ENCODE data around the gene AHDC1. TPM values are rescaled to one million over a fixed set of nuclear protein-coding genes. Genes with fewer than 3 reads are reported as not detected.
A peak's percentile ranks its signal among the peaks of the same experiment; 100 is the strongest.
"Not testable (repeated sequence)": the region's sequence is repeated elsewhere in the genome, so short reads cannot be mapped to it uniquely, and the experiment has no call there.

AHDC1 gene
- total RNA-seq, 1 donor from 2014 or later = 33.9 TPM

DNA sequence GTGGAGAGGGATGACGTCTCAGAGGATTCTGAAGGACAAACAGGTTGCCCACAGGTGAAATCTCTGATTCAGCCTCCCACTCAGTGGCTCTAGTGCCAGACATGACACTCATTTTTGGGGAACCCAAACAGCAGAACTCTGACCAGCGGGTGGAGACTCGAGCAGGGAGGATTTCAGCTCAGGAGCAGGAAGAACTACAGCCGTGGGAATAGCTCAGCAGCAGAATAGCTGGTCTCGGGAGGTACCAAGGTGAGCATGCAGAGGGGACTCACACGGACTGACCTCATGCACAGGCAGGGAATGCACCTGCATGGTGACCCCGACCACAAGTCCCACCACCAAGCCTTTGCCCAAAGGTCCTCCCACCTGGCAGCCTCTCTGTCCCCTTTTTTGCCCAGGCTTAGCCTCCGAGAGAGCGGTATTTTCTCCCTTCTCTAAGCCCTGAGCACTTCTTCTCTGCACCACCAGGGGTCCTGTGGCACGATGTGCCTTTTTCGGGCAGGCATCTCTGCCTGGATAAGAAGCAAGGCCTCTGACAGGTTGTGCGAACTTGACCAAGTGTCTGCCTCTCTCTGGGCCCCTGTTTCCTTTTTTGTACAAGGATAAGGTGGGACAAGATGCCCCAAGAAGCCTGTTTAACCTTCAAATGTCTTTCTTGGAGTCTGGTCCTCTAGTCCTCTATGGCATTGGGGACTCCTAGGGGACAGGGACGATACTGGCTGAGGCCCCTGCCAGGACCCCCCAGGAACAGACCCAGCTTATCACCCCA lies 39.8 kb upstream of the AHDC1 start:
- peak overlapping the region; percentile 44 for H3K27ac Mint-ChIP-seq
- H3K4me3 Mint-ChIP-seq = no peak overlapping the region
- no peaks in the 10 kb centered on the region for H3K9me3 Mint-ChIP-seq
- intact Hi-C loops (cut with micrococcal nuclease) = loop anchor here (1.0 kb wide), 1 partner anchor 20 kb away; no protein-coding TSS in a partner anchor
- H3K4me1 Mint-ChIP-seq (ENCODE audit: low read depth) = peaks cover 15% of the 10 kb centered on the region
- H3K36me3 Mint-ChIP-seq (ENCODE audit: low read depth) = no peaks in the 10 kb centered on the region
- no peaks in the 10 kb centered on the region for H3K27me3 Mint-ChIP-seq (ENCODE audit: insufficient read depth)
- DNase-seq (ENCODE audit: low spot score) = peak; percentile 59

DNA sequence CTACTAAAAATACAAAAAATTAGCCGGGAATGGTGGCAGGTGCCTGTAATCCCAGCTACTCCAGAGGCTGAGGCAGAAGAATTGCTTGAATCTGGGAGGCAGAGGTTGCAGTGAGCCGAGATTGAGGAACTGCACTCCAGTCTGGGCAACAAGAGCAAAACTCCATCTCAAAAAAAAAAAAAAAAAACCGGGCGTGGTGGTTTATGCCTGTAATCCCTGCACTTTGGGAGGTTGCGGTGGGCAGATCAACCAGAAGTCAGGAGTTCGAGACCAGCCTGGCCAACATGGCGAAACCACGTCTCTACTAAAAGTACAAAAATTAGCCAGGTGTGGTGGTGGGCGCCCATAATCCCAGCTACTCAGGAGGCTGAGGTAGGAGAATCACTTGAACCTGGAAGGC lies 36.6 kb upstream of the AHDC1 start:
- H3K36me3 Mint-ChIP-seq (ENCODE audit: low read depth); intact Hi-C loops (cut with micrococcal nuclease); H3K27me3 Mint-ChIP-seq (ENCODE audit: insufficient read depth); H3K4me3 Mint-ChIP-seq; H3K9me3 Mint-ChIP-seq; DNase-seq (ENCODE audit: low spot score): not testable (repeated sequence)
- peaks cover 34% of the 10 kb centered on the region for H3K4me1 Mint-ChIP-seq (ENCODE audit: low read depth)
- H3K27ac Mint-ChIP-seq = peak overlapping the region; percentile 45

DNA sequence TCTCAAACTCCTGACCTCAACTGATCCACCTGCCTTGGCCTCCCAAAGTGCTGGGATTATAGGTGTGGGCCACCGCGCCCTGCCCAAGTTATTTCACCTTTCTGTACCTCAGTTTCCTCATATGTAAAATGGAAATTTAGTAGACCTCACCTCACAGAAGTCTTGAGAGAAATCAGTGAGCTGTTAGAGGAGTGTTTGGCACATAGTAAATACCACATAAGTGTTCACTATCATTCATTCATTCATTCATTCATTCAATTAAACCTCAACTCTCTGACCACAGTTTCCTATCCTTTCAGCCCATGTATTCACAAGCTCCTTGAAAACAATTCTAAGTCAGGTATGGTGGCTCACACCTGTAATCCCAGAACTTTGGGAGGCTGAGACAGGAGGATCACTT lies 34.9 kb upstream of the AHDC1 start:
- no peaks in the 10 kb centered on the region for H3K36me3 Mint-ChIP-seq (ENCODE audit: low read depth)
- no peaks in the 10 kb centered on the region for H3K27me3 Mint-ChIP-seq (ENCODE audit: insufficient read depth)
- no peak for DNase-seq (ENCODE audit: low spot score)
- intact Hi-C loops (cut with micrococcal nuclease) = no loop called here
- no peak overlapping the region for H3K4me3 Mint-ChIP-seq
- H3K9me3 Mint-ChIP-seq = no peaks in the 10 kb centered on the region
- peaks cover 35% of the 10 kb centered on the region for H3K4me1 Mint-ChIP-seq (ENCODE audit: low read depth)
- H3K27ac Mint-ChIP-seq = no peak overlapping the region

DNA sequence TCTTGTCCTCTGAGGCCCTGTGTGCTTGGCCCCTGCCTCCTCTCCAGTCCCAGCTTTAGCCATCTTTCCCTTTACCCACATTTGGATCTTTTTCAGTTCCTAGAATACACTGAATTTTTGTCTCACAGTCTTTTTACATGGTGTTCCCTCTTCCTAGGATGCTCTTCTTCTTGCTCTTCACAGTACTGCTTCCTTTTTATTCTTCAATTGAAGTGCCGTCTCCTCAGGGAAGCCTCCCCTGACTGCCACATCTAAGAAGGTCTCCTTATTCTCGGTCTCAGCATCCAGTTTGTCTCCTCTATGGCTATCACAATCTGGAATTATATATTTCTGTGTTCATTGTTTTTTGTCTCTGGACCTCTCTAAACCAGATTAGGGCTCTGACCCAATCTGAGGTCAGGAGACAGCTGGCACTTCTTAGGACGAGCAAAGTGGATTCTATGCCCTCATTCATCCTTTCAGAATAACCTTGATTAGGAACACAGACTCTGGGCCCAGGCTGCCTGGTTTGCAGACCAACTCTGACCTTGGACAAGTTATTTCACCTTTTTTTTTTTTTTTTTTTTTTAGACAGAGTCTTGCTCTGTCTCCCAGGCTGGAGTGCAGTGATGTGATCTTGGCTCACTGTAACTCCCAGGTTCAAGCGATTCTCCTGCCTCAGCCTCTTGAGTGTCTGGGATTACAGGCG lies 34.2 kb upstream of the AHDC1 start:
- Mint-ChIP-seq H3K27ac (peak overlapping the region; percentile 5), H3K4me3 (no peak overlapping the region), H3K36me3 (ENCODE audit: low read depth) (no peaks in the 10 kb centered on the region), H3K27me3 (ENCODE audit: insufficient read depth) (no peaks in the 10 kb centered on the region), H3K9me3 (no peaks in the 10 kb centered on the region), H3K4me1 (ENCODE audit: low read depth) (peaks cover 35% of the 10 kb centered on the region)
- intact Hi-C loops (cut with micrococcal nuclease) = no loop called here
- no peak for DNase-seq (ENCODE audit: low spot score)

DNA sequence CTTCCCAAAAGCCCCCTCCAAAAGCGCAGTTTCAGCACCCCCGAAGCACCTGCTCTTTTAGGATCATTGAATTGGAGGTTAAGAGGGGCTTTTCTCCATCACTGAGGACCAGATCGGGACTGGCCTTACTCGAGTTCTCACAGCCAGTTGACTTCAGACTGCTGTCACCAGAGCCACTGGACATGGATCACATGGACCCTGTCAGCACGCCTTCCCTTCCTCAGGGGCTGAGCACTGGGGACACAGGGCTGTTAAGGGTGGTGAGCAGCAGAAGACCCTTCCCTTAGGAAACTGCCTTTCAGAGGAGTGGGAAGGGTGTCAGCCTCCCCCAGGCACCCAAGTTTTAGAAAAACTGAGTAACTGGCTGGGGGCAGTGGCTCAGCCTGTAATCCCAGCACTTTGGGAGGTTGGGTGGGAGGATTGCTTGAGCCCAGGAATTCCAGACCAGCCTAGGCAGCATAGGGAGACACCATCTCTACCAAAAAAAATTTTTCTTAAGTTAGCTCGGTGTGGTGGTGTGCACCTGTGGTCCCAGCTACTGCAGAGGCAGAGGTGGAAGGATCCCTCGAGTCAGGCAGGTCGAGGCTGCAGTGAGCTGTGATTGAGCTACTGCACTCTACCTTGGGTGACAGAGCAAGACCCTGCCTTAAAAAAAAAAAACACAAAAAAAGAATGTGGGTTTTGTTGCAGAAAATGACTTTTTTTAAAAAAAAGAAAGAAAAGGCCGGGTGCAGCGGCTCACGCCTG lies 31.6 kb upstream of the AHDC1 start:
- intact Hi-C loops (cut with micrococcal nuclease) = no loop called here
- Mint-ChIP-seq H3K36me3 (ENCODE audit: low read depth) (no peaks in the 10 kb centered on the region), H3K27ac (peak overlapping the region; percentile 50), H3K4me1 (ENCODE audit: low read depth) (peaks cover 61% of the 10 kb centered on the region), H3K4me3 (no peak overlapping the region), H3K9me3 (no peaks in the 10 kb centered on the region), H3K27me3 (ENCODE audit: insufficient read depth) (no peaks in the 10 kb centered on the region)
- no peak for DNase-seq (ENCODE audit: low spot score)

DNA sequence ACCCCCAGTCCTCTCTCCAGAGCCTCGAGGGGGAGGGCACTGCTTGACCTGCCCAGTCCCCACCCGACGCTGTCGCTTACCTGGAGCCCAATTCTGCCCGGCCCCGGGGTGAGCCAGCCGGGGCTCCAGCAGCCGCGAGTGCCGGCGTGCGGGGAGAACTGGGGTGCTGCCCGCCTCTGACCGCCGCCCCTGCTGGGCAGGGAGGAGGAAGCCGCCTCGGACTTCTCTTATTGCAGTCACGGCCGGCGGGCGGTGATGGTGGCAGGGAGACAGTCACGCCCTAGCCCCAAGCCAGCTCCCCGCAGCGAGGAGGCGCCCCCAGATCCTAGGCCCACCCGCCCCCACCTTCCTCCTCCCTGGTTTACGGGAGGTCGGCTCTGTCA lies 31.0 kb upstream of the AHDC1 start, which contains the start of gene FGR:
Gene FGR (minus strand): TSS at position 201 of the 383 bp plus-strand sequence. CDS start 11,269 bp downstream, outside the sequence.
- intact Hi-C loops (cut with micrococcal nuclease) = no loop called here
- no peak for DNase-seq (ENCODE audit: low spot score)
- H3K4me1 Mint-ChIP-seq (ENCODE audit: low read depth) = peaks cover 65% of the 10 kb centered on the region
- peak within 1 kb of the TSS; percentile 80 for H3K27ac Mint-ChIP-seq
- H3K27me3 Mint-ChIP-seq (ENCODE audit: insufficient read depth) = no peaks in the 10 kb centered on the region
- peak within 1 kb of the TSS; percentile 65 for H3K4me3 Mint-ChIP-seq
- H3K9me3 Mint-ChIP-seq = no peaks in the 10 kb centered on the region
- H3K36me3 Mint-ChIP-seq (ENCODE audit: low read depth) = no peaks in the 10 kb centered on the region

DNA sequence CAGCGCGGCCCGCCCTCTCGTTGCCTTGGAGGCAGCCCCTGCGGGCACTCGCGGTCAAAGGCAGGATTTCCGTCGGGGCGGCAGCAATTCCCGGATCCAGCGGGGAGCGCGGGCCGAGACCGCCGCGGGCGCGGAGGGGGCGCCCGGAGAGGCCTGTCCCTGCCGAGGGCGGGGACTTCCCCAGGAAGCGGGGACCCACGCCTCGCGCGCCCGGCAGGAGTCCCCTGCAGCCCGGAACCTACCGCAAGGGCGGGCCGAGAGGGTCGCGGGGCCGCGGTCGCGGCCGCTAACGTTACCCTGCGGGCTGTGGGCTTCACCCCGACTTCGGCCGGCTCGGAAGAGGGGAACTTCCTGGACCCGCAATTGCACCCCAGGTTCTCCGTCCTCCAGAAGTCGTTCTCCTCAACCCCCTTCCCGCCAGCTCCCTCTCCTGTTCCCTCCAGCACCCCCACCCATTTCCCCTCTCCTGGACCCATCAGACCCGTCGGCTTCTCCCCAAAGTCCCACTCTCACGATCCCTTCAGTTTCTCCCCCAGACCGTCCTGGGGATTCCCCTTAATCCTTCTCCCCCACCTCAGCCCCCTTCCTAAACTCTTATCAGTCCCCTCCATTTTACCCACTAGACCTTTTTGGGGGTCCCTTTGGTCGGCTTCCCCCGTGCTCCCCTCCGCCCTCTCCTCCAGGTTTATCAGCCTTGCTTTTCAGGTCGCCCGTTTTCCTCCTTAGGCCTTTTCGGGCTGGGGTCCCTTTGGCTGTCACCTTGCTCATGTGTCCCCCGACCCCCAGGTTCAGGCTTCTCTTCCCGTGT lies 30.4 kb upstream of the AHDC1 start:
- peak; percentile 53 for DNase-seq (ENCODE audit: low spot score)
- no peaks in the 10 kb centered on the region for H3K27me3 Mint-ChIP-seq (ENCODE audit: insufficient read depth)
- peak overlapping the region; percentile 65 for H3K4me3 Mint-ChIP-seq
- no peaks in the 10 kb centered on the region for H3K9me3 Mint-ChIP-seq
- intact Hi-C loops (cut with micrococcal nuclease) = no loop called here
- no peaks in the 10 kb centered on the region for H3K36me3 Mint-ChIP-seq (ENCODE audit: low read depth)
- peaks cover 70% of the 10 kb centered on the region for H3K4me1 Mint-ChIP-seq (ENCODE audit: low read depth)
- H3K27ac Mint-ChIP-seq = peak overlapping the region; percentile 80

DNA sequence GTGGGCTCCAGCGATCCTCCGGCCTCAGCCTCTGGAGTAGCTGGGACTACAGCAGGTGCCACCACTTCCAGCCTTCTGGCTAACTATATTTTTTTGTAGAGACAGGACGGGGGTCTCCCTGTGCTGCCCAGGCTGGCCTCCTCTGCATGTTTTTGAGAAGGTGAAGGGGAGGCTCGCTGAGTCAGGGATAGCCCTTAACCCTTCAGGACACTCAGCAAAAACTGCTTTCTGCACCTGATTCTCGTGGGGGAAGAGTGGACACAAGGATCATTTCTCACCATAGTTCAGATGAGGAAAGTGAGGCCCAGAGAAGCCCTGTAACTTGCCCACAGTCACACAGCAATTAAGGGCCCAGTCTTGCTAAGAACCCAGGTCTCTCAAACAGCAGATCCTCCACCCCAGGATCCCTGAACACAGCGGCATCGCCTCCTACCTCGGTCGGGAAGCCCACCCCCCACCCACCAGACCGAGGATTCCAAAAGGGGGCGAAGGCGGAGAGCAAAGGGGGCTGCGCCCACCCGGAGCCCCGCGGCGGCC lies 29.8 kb upstream of the AHDC1 start:
- H3K9me3 Mint-ChIP-seq = no peaks in the 10 kb centered on the region
- no peak for DNase-seq (ENCODE audit: low spot score)
- peak overlapping the region; percentile 93 for H3K27ac Mint-ChIP-seq
- intact Hi-C loops (cut with micrococcal nuclease) = loop anchor here (1.0 to 2.0 kb wide), 2 partner anchors 9 to 65 kb away; no protein-coding TSS in a partner anchor
- peaks cover 77% of the 10 kb centered on the region for H3K4me1 Mint-ChIP-seq (ENCODE audit: low read depth)
- no peaks in the 10 kb centered on the region for H3K36me3 Mint-ChIP-seq (ENCODE audit: low read depth)
- no peaks in the 10 kb centered on the region for H3K27me3 Mint-ChIP-seq (ENCODE audit: insufficient read depth)
- peak overlapping the region; percentile 70 for H3K4me3 Mint-ChIP-seq

DNA sequence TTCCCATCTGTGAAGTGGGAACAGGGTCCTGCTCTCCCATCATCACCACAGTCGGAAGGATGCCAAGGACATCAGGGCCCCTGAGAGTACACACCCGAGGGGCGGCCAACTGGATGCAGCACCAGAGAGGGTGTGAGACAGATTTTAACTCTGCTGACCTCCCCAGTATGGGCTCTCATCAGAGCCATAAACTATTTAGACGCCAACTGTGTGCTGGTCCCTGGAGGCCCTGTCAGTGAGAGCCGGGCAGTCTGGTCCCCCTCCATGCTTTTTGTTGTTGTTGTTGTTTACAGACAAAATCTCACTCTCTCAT lies 29.3 kb upstream of the AHDC1 start:
- Mint-ChIP-seq H3K27me3 (ENCODE audit: insufficient read depth) (no peaks in the 10 kb centered on the region), H3K4me3 (peak overlapping the region; percentile 74), H3K4me1 (ENCODE audit: low read depth) (peaks cover 81% of the 10 kb centered on the region), H3K9me3 (no peaks in the 10 kb centered on the region), H3K36me3 (ENCODE audit: low read depth) (no peaks in the 10 kb centered on the region), H3K27ac (peak overlapping the region; percentile 93)
- no peak for DNase-seq (ENCODE audit: low spot score)
- intact Hi-C loops (cut with micrococcal nuclease) = loop anchor here (1.0 to 2.0 kb wide), 2 partner anchors 9 to 64 kb away; no protein-coding TSS in a partner anchor

DNA sequence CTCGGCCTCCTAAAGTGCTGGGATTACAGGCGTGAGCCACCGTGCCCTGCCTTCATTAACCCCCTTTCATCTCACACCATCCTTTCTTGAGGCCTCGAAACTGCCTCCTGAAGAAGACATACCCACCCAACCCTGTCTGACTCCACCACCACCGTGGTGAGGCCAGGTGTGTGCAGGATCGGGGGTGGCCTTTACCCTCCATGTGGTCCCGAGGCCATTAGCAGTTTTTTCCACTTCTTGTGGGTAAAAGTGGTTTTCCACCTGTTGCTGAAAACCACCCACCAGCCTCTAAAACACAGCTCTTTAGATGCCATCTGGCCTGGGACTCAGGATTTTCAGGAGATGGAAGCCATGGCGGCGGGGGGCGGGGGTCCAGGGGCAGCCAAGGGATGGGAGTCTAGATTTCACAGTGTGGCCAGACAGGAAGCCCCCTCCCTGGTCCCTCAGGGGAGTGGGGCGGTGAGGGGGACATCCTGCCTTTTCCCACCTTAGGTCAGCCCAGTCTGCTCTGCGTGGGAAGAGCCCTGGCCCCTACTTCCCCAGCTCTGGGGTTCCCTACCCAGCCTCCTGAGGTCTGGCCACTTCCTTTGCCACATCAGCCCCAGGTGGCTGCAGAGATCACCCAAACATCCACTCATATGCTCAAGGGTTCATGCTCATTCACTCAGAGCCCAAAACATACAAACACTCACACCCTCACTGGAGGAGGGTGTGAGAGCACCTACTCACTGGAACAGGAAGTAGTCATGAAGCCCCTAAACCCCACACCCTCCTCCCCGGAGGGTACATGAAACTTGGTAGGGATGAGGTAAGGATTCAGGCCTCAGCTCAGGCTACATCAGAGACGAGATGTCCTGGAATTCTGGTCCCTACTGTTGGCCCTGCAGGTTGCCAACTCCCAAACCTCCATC lies 28.7 kb upstream of the AHDC1 start:
- Mint-ChIP-seq H3K4me1 (ENCODE audit: low read depth) (peaks cover 76% of the 10 kb centered on the region), H3K27ac (peak overlapping the region; percentile 93), H3K9me3 (no peaks in the 10 kb centered on the region), H3K27me3 (ENCODE audit: insufficient read depth) (no peaks in the 10 kb centered on the region), H3K36me3 (ENCODE audit: low read depth) (no peaks in the 10 kb centered on the region), H3K4me3 (peak overlapping the region; percentile 74)
- DNase-seq (ENCODE audit: low spot score) = peak; percentile 59
- intact Hi-C loops (cut with micrococcal nuclease) = loop anchor here (1.0 to 2.0 kb wide), 5 partner anchors 8 to 64 kb away; no protein-coding TSS in a partner anchor

DNA sequence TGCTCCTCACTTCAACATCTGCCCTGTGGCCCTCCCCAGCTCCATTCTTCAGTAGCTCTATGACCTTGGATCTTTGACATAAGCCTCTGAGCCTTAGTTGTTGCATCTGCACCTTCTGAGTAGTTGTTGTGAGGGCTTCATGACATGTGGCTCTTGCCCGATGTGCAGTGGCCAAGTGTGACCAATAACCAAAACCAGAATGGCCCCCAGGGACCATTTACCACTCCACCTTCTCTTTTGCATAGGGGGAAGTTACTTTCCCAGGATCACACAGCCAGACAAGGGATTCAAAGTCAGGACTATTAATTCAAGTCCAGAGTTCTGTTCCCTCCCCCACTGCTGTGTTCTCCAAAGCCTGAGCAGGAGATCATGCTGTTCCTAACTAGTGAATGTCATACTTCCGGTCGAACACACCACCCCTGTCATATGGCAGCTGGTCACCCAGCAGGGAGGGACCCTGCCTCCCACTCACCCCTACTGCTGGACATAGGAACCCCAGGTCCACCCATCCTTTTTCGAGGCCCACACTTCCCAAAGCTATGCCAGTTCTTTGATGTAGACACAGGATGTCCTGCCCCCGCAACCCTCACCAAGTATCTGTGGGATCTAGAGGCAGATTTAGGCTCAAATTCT lies 27.0 kb upstream of the AHDC1 start:
- no peaks in the 10 kb centered on the region for H3K27me3 Mint-ChIP-seq (ENCODE audit: insufficient read depth)
- no peaks in the 10 kb centered on the region for H3K36me3 Mint-ChIP-seq (ENCODE audit: low read depth)
- H3K4me3 Mint-ChIP-seq = peak overlapping the region; percentile 25

More for the DNA sequence above, 27.0 kb upstream of the AHDC1 start:
- peaks cover 68% of the 10 kb centered on the region for H3K4me1 Mint-ChIP-seq (ENCODE audit: low read depth)
- no peaks in the 10 kb centered on the region for H3K9me3 Mint-ChIP-seq
- intact Hi-C loops (cut with micrococcal nuclease) = no loop called here
- peak overlapping the region; percentile 93 for H3K27ac Mint-ChIP-seq
- no peak for DNase-seq (ENCODE audit: low spot score)

Measured in activated T-helper 1 cell treated with anti-CD3 and anti-CD28 coated beads, Interleukin-12 subunit alpha, Interleukin-12 subunit beta, Interleukin-2, Interleukin-4 antibody, amounts not matched to agents 30 ng/mL and 10 ng/mL and 1 ng/mL, durations not matched to agents 14 hours and 24 hours and 36 hours (primary cell).